Liver (tissue), 3 donors: ENCODE measurements around the gene CTNNA1.

Experiments
- FOXA1 ChIP-seq: IDR thresholded peaks from 2 replicates; pipeline ENCODE4 v1.6.1; 2016; ENCODE audit warnings: antibody characterized with exemption
- HNF4A ChIP-seq, 2 donors: conservative IDR thresholded peaks; 2 replicates each; pipeline ENCODE4 v1.6.1; 2016; ENCODE audit warnings: antibody characterized with exemption in 2 of 2, mild to moderate bottlenecking in 2 of 2
- JUND ChIP-seq, 2 donors: IDR thresholded peaks; 2 replicates each; pipeline ENCODE4 v1.6.1; 2016; ENCODE audit warnings: antibody characterized with exemption in 2 of 2
- NR2F2 ChIP-seq: IDR thresholded peaks from 2 replicates; pipeline ENCODE4 v1.6.1; 2016; ENCODE audit warnings: antibody characterized with exemption
- RAD21 ChIP-seq, 2 donors: IDR thresholded peaks; 2 replicates each; pipeline ENCODE4 v1.6.1; 2016; ENCODE audit warnings: antibody characterized with exemption in 2 of 2, mild to moderate bottlenecking in 2 of 2
- RXRA ChIP-seq, 2 donors: IDR thresholded peaks; 2 replicates each; pipeline ENCODE4 v1.6.1; 2017 to 2018; ENCODE audit warnings: antibody characterized with exemption in 2 of 2, mild to moderate bottlenecking in 1 of 2
- SP1 ChIP-seq: IDR thresholded peaks from 2 replicates; pipeline ENCODE4 v1.6.1; 2018; ENCODE audit warnings: antibody characterized with exemption, mild to moderate bottlenecking
- TAF1 ChIP-seq: conservative IDR thresholded peaks from 2 replicates; pipeline ENCODE4 v1.6.1; 2016; ENCODE audit warnings: antibody characterized with exemption, mild to moderate bottlenecking
- YY1 ChIP-seq: IDR thresholded peaks from 2 replicates; pipeline ENCODE4 v1.6.1; 2016; ENCODE audit warnings: antibody characterized with exemption, mild to moderate bottlenecking
- TF ChIP-seq, protein P1 (sequence below): fragments of 150-350 bp; IDR thresholded peaks from 2 replicates; pipeline ENCODE4 v1.5.1; 2017; ENCODE audit warnings: improper control_type of control experiment, low read depth, low read length; ENCODE audit not compliant: missing input control
- TF ChIP-seq, protein P2 (sequence below): IDR thresholded peaks from 2 replicates; pipeline ENCODE4 v1.6.1; 2016; ENCODE audit warnings: antibody characterized with exemption
- TF ChIP-seq, protein P3 (sequence below): IDR thresholded peaks from 2 replicates; pipeline ENCODE4 v1.6.1; 2016; ENCODE audit warnings: antibody characterized with exemption, mild to moderate bottlenecking
- TF ChIP-seq, protein P4 (sequence below): IDR thresholded peaks from 2 replicates; pipeline ENCODE4 v1.6.1; 2016; ENCODE audit warnings: antibody characterized with exemption
- donor health status: healthy.
- donor health status: healthy.

DNA sequence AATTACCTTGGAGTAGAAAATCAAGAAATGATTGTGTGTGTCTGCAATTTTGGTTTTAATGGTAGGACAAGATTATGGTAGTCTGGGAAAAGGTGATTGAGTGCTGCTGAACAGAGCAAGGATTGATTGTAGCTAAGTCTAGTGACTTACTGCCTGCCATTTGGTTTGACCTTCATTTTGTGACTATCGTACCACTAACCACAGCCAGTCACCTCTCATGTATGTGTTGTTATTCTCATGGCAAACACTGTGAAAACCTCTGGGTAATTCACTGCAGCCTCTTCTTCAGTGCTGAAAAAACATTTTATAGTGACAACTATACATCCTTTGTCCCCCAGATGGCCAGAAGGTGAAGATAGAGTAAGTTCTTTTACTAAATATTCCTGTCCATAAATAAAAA, 37.5 kb downstream of the CTNNA1 start:
- no peak for TF ChIP-seq RAD21 (IDR thresholded peaks at IDR 0.05)
- TF ChIP-seq, protein P1, sequence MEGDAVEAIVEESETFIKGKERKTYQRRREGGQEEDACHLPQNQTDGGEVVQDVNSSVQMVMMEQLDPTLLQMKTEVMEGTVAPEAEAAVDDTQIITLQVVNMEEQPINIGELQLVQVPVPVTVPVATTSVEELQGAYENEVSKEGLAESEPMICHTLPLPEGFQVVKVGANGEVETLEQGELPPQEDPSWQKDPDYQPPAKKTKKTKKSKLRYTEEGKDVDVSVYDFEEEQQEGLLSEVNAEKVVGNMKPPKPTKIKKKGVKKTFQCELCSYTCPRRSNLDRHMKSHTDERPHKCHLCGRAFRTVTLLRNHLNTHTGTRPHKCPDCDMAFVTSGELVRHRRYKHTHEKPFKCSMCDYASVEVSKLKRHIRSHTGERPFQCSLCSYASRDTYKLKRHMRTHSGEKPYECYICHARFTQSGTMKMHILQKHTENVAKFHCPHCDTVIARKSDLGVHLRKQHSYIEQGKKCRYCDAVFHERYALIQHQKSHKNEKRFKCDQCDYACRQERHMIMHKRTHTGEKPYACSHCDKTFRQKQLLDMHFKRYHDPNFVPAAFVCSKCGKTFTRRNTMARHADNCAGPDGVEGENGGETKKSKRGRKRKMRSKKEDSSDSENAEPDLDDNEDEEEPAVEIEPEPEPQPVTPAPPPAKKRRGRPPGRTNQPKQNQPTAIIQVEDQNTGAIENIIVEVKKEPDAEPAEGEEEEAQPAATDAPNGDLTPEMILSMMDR = no peak
- TF ChIP-seq, protein P2, sequence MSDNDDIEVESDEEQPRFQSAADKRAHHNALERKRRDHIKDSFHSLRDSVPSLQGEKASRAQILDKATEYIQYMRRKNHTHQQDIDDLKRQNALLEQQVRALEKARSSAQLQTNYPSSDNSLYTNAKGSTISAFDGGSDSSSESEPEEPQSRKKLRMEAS = no peak
- no peak for TF ChIP-seq SP1
- TF ChIP-seq, protein P3, sequence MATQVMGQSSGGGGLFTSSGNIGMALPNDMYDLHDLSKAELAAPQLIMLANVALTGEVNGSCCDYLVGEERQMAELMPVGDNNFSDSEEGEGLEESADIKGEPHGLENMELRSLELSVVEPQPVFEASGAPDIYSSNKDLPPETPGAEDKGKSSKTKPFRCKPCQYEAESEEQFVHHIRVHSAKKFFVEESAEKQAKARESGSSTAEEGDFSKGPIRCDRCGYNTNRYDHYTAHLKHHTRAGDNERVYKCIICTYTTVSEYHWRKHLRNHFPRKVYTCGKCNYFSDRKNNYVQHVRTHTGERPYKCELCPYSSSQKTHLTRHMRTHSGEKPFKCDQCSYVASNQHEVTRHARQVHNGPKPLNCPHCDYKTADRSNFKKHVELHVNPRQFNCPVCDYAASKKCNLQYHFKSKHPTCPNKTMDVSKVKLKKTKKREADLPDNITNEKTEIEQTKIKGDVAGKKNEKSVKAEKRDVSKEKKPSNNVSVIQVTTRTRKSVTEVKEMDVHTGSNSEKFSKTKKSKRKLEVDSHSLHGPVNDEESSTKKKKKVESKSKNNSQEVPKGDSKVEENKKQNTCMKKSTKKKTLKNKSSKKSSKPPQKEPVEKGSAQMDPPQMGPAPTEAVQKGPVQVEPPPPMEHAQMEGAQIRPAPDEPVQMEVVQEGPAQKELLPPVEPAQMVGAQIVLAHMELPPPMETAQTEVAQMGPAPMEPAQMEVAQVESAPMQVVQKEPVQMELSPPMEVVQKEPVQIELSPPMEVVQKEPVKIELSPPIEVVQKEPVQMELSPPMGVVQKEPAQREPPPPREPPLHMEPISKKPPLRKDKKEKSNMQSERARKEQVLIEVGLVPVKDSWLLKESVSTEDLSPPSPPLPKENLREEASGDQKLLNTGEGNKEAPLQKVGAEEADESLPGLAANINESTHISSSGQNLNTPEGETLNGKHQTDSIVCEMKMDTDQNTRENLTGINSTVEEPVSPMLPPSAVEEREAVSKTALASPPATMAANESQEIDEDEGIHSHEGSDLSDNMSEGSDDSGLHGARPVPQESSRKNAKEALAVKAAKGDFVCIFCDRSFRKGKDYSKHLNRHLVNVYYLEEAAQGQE = no peak
- no peak for TF ChIP-seq RXRA (IDR thresholded peaks at IDR 0.05)
- no peak for TF ChIP-seq TAF1
- TF ChIP-seq, protein P4, sequence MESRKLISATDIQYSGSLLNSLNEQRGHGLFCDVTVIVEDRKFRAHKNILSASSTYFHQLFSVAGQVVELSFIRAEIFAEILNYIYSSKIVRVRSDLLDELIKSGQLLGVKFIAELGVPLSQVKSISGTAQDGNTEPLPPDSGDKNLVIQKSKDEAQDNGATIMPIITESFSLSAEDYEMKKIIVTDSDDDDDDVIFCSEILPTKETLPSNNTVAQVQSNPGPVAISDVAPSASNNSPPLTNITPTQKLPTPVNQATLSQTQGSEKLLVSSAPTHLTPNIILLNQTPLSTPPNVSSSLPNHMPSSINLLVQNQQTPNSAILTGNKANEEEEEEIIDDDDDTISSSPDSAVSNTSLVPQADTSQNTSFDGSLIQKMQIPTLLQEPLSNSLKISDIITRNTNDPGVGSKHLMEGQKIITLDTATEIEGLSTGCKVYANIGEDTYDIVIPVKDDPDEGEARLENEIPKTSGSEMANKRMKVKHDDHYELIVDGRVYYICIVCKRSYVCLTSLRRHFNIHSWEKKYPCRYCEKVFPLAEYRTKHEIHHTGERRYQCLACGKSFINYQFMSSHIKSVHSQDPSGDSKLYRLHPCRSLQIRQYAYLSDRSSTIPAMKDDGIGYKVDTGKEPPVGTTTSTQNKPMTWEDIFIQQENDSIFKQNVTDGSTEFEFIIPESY = no peak
- TF ChIP-seq YY1 = no peak
- TF ChIP-seq NR2F2 = no peak
- TF ChIP-seq HNF4A (conservative IDR thresholded peaks at IDR 0.05) = no peak
- TF ChIP-seq JUND (IDR thresholded peaks at IDR 0.05) = no peak
- TF ChIP-seq FOXA1 = no peak
